Esophagus muscularis mucosa (tissue), 4 donors: ENCODE data around the gene TRPV3. TPM values are rescaled to one million over a fixed set of nuclear protein-coding genes. Genes with fewer than 3 reads are reported as not detected.
"Not testable (repeated sequence)": the region's sequence is repeated elsewhere in the genome, so short reads cannot be mapped to it uniquely, and the experiment has no call there.

ENCODE experiments used
- DNase-seq: peaks from one replicate; pipeline ENCODE4 v3.0.0-alpha.2; 2017; ENCODE audit errors: extremely low spot score
- H3K27ac ChIP-seq, 4 donors: fragments of 200-600 bp; sonication (generic); replicated peaks in 1 of 4; 1 replicate in 3 of 4; 2 replicates in 1 of 4; pipeline ENCODE4 v1.5.1; 2016 to 2019; ENCODE audit warnings: mild to moderate bottlenecking in 1 of 4
- H3K27me3 ChIP-seq, 4 donors: fragments of 200-600 bp; sonication (generic); one replicate each; pipeline versions ENCODE4 v1.5.1 to v1.6.0; 2016 to 2019
- H3K36me3 ChIP-seq, 4 donors: fragments of 200-600 bp; sonication (generic); one replicate each; pipeline ENCODE4 v1.5.1; 2016 to 2019
- H3K4me1 ChIP-seq, 4 donors: fragments of 200-600 bp; sonication (generic); one replicate each; pipeline ENCODE4 v1.5.1; 2016 to 2019
- H3K4me3 ChIP-seq, 4 donors: fragments of 200-600 bp; sonication (generic); 1 replicate in 2 of 4; 2 replicates in 2 of 4; pipeline ENCODE4 v1.5.1; 2016 to 2019; ENCODE audit warnings: mild to moderate bottlenecking in 4 of 4, moderate library complexity in 1 of 4
- H3K9me3 ChIP-seq, 4 donors: fragments of 200-600 bp; sonication (generic); 1 replicate in 3 of 4; 2 replicates in 1 of 4; pipeline ENCODE4 v1.5.1; 2016 to 2019
- EP300 ChIP-seq: sonication (generic); formaldehyde crosslinking; IDR thresholded peaks from one replicate; pipeline ENCODE4 v1.6.1; 2017; ENCODE audit warnings: antibody characterized with exemption
- POLR2A ChIP-seq: fragments of 450-650 bp; IDR thresholded peaks from one replicate; pipeline ENCODE4 v1.6.1; 2017; ENCODE audit warnings: antibody characterized with exemption, moderate library complexity, mild to moderate bottlenecking, low read depth
- POLR2AphosphoS5 ChIP-seq, 2 donors: sonication (generic); formaldehyde crosslinking; IDR thresholded peaks; one replicate each; pipeline ENCODE4 v1.6.1; 2017; ENCODE audit warnings: antibody characterized with exemption in 2 of 2
- WGBS: methylation state at CpG from one replicate; pipeline ENCODE4 v1.1.5; 2018; 5-methylcytosine and 5-hydroxymethylcytosine counted together
- intact Hi-C: fragments of 100-400 bp; cut with DNase I; formaldehyde crosslinking; loops from one replicate; pipeline ENCODE4 v1.15.1; 2023
- total RNA-seq, 4 donors: library from RNA; depleted of rRNA; stranded (reverse); fragments of >200 nt; gene quantifications; one replicate each; pipeline versions ENCODE4 v1.1.0 to v1.2.1, GENCODE V29; 2016
- TF ChIP-seq, protein P1 (sequence below), 3 experiments: fragments of 200-600 bp in 2 of 3; fragments of 450-650 bp in 1 of 3; sonication (generic) in 2 of 3; IDR thresholded peaks; one replicate each; pipeline ENCODE4 v1.5.1; 2017 to 2019; ENCODE audit warnings: antibody characterized with exemption in 3 of 3, mild to moderate bottlenecking in 2 of 3, moderate library complexity in 1 of 3

The TRPV3 gene
- total RNA-seq, 4 donors from 2014 or later, result 0.26 to 0.83 (median 0.45) TPM

- H3K27me3 ChIP-seq, result peaks cover 0 to 45% (median 0%) of the 10 kb centered on the region in 4 donors
- intact Hi-C loops, result no loop called here
- H3K27ac ChIP-seq, result no peak overlapping the region
- no peaks in the 10 kb centered on the region for H3K9me3 ChIP-seq
- H3K4me1 ChIP-seq, result peaks cover 0 to 5% (median 0%) of the 10 kb centered on the region in 4 donors
- no peak for DNase-seq
- TF ChIP-seq POLR2A, result no peak
- no peak for TF ChIP-seq POLR2AphosphoS5 (IDR thresholded peaks at IDR 0.05)
- no peak for TF ChIP-seq EP300
- TF ChIP-seq, protein P1, sequence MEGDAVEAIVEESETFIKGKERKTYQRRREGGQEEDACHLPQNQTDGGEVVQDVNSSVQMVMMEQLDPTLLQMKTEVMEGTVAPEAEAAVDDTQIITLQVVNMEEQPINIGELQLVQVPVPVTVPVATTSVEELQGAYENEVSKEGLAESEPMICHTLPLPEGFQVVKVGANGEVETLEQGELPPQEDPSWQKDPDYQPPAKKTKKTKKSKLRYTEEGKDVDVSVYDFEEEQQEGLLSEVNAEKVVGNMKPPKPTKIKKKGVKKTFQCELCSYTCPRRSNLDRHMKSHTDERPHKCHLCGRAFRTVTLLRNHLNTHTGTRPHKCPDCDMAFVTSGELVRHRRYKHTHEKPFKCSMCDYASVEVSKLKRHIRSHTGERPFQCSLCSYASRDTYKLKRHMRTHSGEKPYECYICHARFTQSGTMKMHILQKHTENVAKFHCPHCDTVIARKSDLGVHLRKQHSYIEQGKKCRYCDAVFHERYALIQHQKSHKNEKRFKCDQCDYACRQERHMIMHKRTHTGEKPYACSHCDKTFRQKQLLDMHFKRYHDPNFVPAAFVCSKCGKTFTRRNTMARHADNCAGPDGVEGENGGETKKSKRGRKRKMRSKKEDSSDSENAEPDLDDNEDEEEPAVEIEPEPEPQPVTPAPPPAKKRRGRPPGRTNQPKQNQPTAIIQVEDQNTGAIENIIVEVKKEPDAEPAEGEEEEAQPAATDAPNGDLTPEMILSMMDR (IDR thresholded peaks at IDR 0.05), result no peak
- 86% methylated on average over 5 of the region's 5 CpGs for WGBS
- H3K4me3 ChIP-seq, result no peak overlapping the region
- H3K36me3 ChIP-seq, result no peaks in the 10 kb centered on the region
These were observed 30.1 kb downstream of the TRPV3 start for GRCh38 chr17:3527468-3527867.

DNA sequence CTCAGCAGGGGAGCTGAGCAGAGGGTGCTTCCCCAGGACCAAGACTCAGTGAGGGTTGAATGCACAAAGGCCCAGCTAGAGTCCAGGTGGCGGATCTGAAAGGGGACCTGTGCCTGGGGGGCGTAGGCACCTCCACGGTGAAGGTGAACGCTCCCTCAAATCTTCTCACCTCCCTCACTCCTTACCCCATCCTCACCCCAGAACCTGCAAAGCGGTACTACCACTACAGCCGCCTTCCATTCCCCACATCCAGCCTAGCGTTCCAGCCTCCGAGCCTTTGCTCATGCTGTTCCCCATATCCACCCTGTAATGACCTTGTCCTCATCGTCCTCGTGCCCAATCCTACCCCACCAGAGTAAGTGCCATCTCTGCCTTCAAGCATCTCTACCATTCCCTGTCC is 30.6 kb downstream of the TRPV3 start:
- Histone ChIP-seq H3K27ac (no peak overlapping the region), H3K9me3 (no peaks in the 10 kb centered on the region), H3K36me3 (no peaks in the 10 kb centered on the region), H3K27me3 (peaks cover 0 to 40% (median 0%) of the 10 kb centered on the region in 4 donors), H3K4me3 (no peak overlapping the region), H3K4me1 (peaks cover 0 to 5% (median 0%) of the 10 kb centered on the region in 4 donors)
- DNase-seq, result no peak
- TF ChIP-seq POLR2A (no peak), POLR2AphosphoS5 (IDR thresholded peaks at IDR 0.05) (no peak), EP300 (no peak)
- TF ChIP-seq, protein P1 (IDR thresholded peaks at IDR 0.05), result no peak
- WGBS, result 81% methylated on average over 10 of the region's 10 CpGs
- intact Hi-C loops, result no loop called here

- Histone ChIP-seq H3K27ac (no peak overlapping the region), H3K9me3 (no peaks in the 10 kb centered on the region), H3K4me3 (no peak overlapping the region), H3K36me3 (no peaks in the 10 kb centered on the region), H3K27me3 (peaks cover 0 to 35% (median 0%) of the 10 kb centered on the region in 4 donors), H3K4me1 (peaks cover 0 to 5% (median 0%) of the 10 kb centered on the region in 4 donors)
- TF ChIP-seq POLR2AphosphoS5 (IDR thresholded peaks at IDR 0.05), result no peak
- TF ChIP-seq, protein P1 (IDR thresholded peaks at IDR 0.05), result no peak
- DNase-seq, result no peak
- 94% methylated on average over 10 of the region's 12 CpGs for WGBS
- intact Hi-C loops, result no loop called here
These were observed 31.1 kb downstream of the TRPV3 start for GRCh38 chr17:3526491-3526890.

GRCh38 chr17:3524024-3524423 is 33.6 kb downstream of the TRPV3 start:
- intact Hi-C loops, result no loop called here
- no peak for DNase-seq
- H3K4me1 ChIP-seq, result no peaks in the 10 kb centered on the region
- no peaks in the 10 kb centered on the region for H3K36me3 ChIP-seq
- H3K27ac ChIP-seq, result no peak overlapping the region
- TF ChIP-seq, protein P1 (IDR thresholded peaks at IDR 0.05), result no peak
- no peak for TF ChIP-seq POLR2A
- no peak for TF ChIP-seq EP300
- no peak for TF ChIP-seq POLR2AphosphoS5 (IDR thresholded peaks at IDR 0.05)
- H3K27me3 ChIP-seq, result peaks cover 0 to 12% (median 0%) of the 10 kb centered on the region in 4 donors
- H3K4me3 ChIP-seq, result no peak overlapping the region
- 89% methylated on average over 13 of the region's 13 CpGs for WGBS
- no peaks in the 10 kb centered on the region for H3K9me3 ChIP-seq

GRCh38 chr17:3519472-3519871 is 38.1 kb downstream of the TRPV3 start:
- H3K4me3 ChIP-seq, H3K27me3 ChIP-seq, intact Hi-C loops, H3K9me3 ChIP-seq, H3K36me3 ChIP-seq, DNase-seq, H3K4me1 ChIP-seq, H3K27ac ChIP-seq: not testable (repeated sequence)
- 86% methylated on average over 4 of the region's 4 CpGs for WGBS
